GM12878 (cell line): ENCODE measurements around the gene MTHFS.
A peak's percentile ranks its signal among the peaks of the same experiment; 100 is the strongest.

Source experiments
- CTCF ChIP-seq, 3 experiments: IDR thresholded peaks in 2 of 3; conservative IDR thresholded peaks in 1 of 3; 2 replicates each; pipeline ENCODE4 v1.5.1; 2011; ENCODE audit warnings: low read depth in 3 of 3, low read length in 3 of 3, mild to moderate bottlenecking in 3 of 3, control low read depth in 2 of 3, moderate library complexity in 2 of 3, inconsistent platforms in 1 of 3, mixed read lengths in 1 of 3; ENCODE audit not compliant: control insufficient read depth in 2 of 3, insufficient read depth in 1 of 3; ENCODE audit errors: extremely low read depth in 1 of 3
- EGR1 ChIP-seq, 2 experiments: IDR thresholded peaks; 1 replicate in 1 of 2; 2 replicates in 1 of 2; pipeline ENCODE4 v1.6.1; 2011 to 2012; ENCODE audit warnings: low read depth in 2 of 2, low read length in 2 of 2, borderline replicate concordance in 1 of 2, mild to moderate bottlenecking in 1 of 2, moderate library complexity in 1 of 2
- EZH2 ChIP-seq: IDR thresholded peaks from 2 replicates; pipeline ENCODE4 v1.6.1; 2012; ENCODE audit warnings: low read depth, mild to moderate bottlenecking, control low read depth, inconsistent platforms, low read length, borderline replicate concordance; ENCODE audit not compliant: control insufficient read depth
- KLF5 ChIP-seq: fragments of 450-650 bp; IDR thresholded peaks from 2 replicates; pipeline ENCODE4 v1.6.1; 2014; ENCODE audit warnings: mild to moderate bottlenecking; ENCODE audit not compliant: partially characterized antibody
- MAX ChIP-seq: IDR thresholded peaks from 2 replicates; pipeline ENCODE4 v1.6.1; 2012; ENCODE audit warnings: low read depth, low read length, improper control_type of control experiment
- MXI1 ChIP-seq: fragments of 150-350 bp; IDR thresholded peaks from 2 replicates; pipeline ENCODE4 v1.6.1; 2011; ENCODE audit warnings: low read depth, mild to moderate bottlenecking, inconsistent platforms, low read length, improper control_type of control experiment
- NBN ChIP-seq: fragments of 450-650 bp; IDR thresholded peaks from 2 replicates; pipeline ENCODE4 v1.6.1; 2016
- POLR2A ChIP-seq: IDR thresholded peaks from 2 replicates; pipeline ENCODE4 v1.6.1; 2011; ENCODE audit warnings: low read depth, mild to moderate bottlenecking, low read length
- POLR2AphosphoS5 ChIP-seq: IDR thresholded peaks from 2 replicates; pipeline ENCODE4 v1.6.1; 2011; ENCODE audit warnings: mild to moderate bottlenecking, low read length, inconsistent platforms
- PRDM15 ChIP-seq: fragments of 450-650 bp; formaldehyde crosslinking; IDR thresholded peaks from 2 replicates; pipeline ENCODE4 v1.4.0; 2020; ENCODE audit warnings: mild to moderate bottlenecking, moderate library complexity
- REST ChIP-seq: IDR thresholded peaks from 2 replicates; pipeline ENCODE4 v1.6.1; 2012; ENCODE audit warnings: mild to moderate bottlenecking, low read depth, low read length
- SREBF2 ChIP-seq: IDR thresholded peaks from 2 replicates; pipeline ENCODE4 v1.6.1; 2012; ENCODE audit warnings: mild to moderate bottlenecking, low read length
- TARDBP ChIP-seq: IDR thresholded peaks from 2 replicates; pipeline ENCODE4 v1.6.1; 2016; ENCODE audit warnings: borderline replicate concordance
- ZNF207 ChIP-seq: fragments of 450-650 bp; IDR thresholded peaks from 2 replicates; pipeline ENCODE4 v1.6.1; 2014; ENCODE audit warnings: antibody characterized with exemption, mild to moderate bottlenecking, borderline replicate concordance

- TF ChIP-seq CTCF (IDR thresholded peaks at IDR 0.05 in 2 of 3, conservative IDR thresholded peaks at IDR 0.05 in 1 of 3; ENCODE audit: control insufficient read depth in 2 of 3, extremely low read depth in 1 of 3, insufficient read depth in 1 of 3, low read depth in 3 of 3, low read length in 3 of 3) (no peak), MXI1 (no peak), EZH2 (no peak), POLR2A (no peak), REST (no peak), EGR1 (IDR thresholded peaks at IDR 0.05; ENCODE audit: borderline replicate concordance in 1 of 2, low read depth in 2 of 2, low read length in 2 of 2) (no peak), SREBF2 (no peak), ZNF207 (no peak), POLR2AphosphoS5 (no peak), TARDBP (no peak), KLF5 (peak; percentile 47), PRDM15 (CRISPR knock-in tag) (no peak), NBN (no peak), MAX (no peak)
These were observed 23.1 kb upstream of the MTHFS start for GRCh38 chr15:79919749-79920511.
